Endothelial cell of umbilical vein (primary cell): ENCODE measurements around the gene C15orf62. TPM values are rescaled to one million over a fixed set of nuclear protein-coding genes. Genes with fewer than 3 reads are reported as not detected.

Experiments used
- BruUV-seq: library from RNA; stranded (reverse); fragments of 400-500 nt; replicated peaks from 2 replicates; lab custom pipeline; 2021; lab: Mats Ljungman, UMichigan
- CTCF ChIA-PET: fragments of 300-600, 350-600 bp; sonication (Branson Sonifier 250); formaldehyde crosslinking; loops from one replicate; lab custom pipeline; 2021; ENCODE audit warnings: antibody characterized with exemption, inconsistent platforms; lab: Charles Lee
- POLR2A ChIA-PET: fragments of 300-600, 350-600 bp; sonication (Branson Sonifier 250); formaldehyde crosslinking; loops from one replicate; lab custom pipeline; 2021; ENCODE audit warnings: antibody characterized with exemption, inconsistent platforms; lab: Charles Lee
- DNase-seq: peaks from one replicate; pipeline ENCODE4 v3.0.0-alpha.2; 2011; ENCODE audit warnings: low read depth, low spot score
- FAIRE-seq: peaks from 2 replicates; lab custom pipeline; 2011; peaks lifted over from hg19 to GRCh38; lab: Jason Lieb, UNC
- H2AFZ ChIP-seq: 2 replicates; pipeline ENCODE4 v1.6.0; 2012; ENCODE audit warnings: low read depth, low read length, control low read depth, inconsistent platforms
- H3K27ac ChIP-seq: 2 replicates; pipeline ENCODE4 v1.5.1; 2011; ENCODE audit warnings: low read depth, mild to moderate bottlenecking, control low read depth, low read length, moderate library complexity; ENCODE audit not compliant: insufficient read depth
- H3K27me3 ChIP-seq, 2 experiments: 2 replicates each; pipeline versions ENCODE4 v1.6.0 to v1.6.1; 2011; ENCODE audit warnings: low read length in 2 of 2, mixed read lengths in 1 of 2; ENCODE audit not compliant: control insufficient read depth in 2 of 2, insufficient read depth in 2 of 2
- H3K36me3 ChIP-seq, 2 experiments: 2 replicates in 1 of 2; 3 replicates in 1 of 2; pipeline ENCODE4 v1.5.1; 2011; ENCODE audit warnings: low read length in 2 of 2, mild to moderate bottlenecking in 1 of 2, moderate library complexity in 1 of 2; ENCODE audit not compliant: control insufficient read depth in 2 of 2, insufficient read depth in 2 of 2; ENCODE audit errors: extremely low read depth in 1 of 2
- H3K4me1 ChIP-seq: 3 replicates; pipeline ENCODE4 v1.5.1; 2011; ENCODE audit warnings: mild to moderate bottlenecking, low read length; ENCODE audit not compliant: control insufficient read depth, insufficient read depth; ENCODE audit errors: extremely low read depth
- H3K4me2 ChIP-seq: 2 replicates; pipeline ENCODE4 v1.6.1; 2011; ENCODE audit warnings: low read length, control low read depth, mixed read lengths; ENCODE audit not compliant: insufficient read depth
- H3K4me3 ChIP-seq, 3 experiments: fragments of 200-600 bp in 1 of 3; sonication (generic), shearing (Covaris generic) in 1 of 3; replicated peaks in 1 of 3; 2 replicates each; pipeline ENCODE4 v1.5.1; 2011 to 2016; ENCODE audit warnings: control low read depth in 3 of 3, low read length in 3 of 3, mild to moderate bottlenecking in 2 of 3, inconsistent platforms in 1 of 3, low read depth in 1 of 3, moderate library complexity in 1 of 3; ENCODE audit not compliant: insufficient read depth in 1 of 3
- H3K79me2 ChIP-seq: 2 replicates; pipeline ENCODE4 v1.6.0; 2012; ENCODE audit warnings: low read length, inconsistent platforms; ENCODE audit not compliant: control insufficient read depth, insufficient read depth
- H3K9ac ChIP-seq: replicated peaks from 2 replicates; pipeline ENCODE3; 2011; ENCODE audit warnings: low read length, control low read depth; ENCODE audit not compliant: insufficient read depth; ENCODE audit errors: extremely low read depth
- H3K9me1 ChIP-seq: replicated peaks from 3 replicates; pipeline ENCODE4 v1.6.0; 2011; ENCODE audit warnings: mild to moderate bottlenecking, low read length; ENCODE audit not compliant: control insufficient read depth, insufficient read depth; ENCODE audit errors: extremely low read depth
- H3K9me3 ChIP-seq: replicated peaks from 2 replicates; pipeline ENCODE4 v1.5.1; 2012; ENCODE audit warnings: low read length, inconsistent platforms; ENCODE audit not compliant: control insufficient read depth, insufficient read depth
- H4K20me1 ChIP-seq: replicated peaks from 2 replicates; pipeline ENCODE3; 2011; ENCODE audit warnings: mild to moderate bottlenecking, low read length; ENCODE audit not compliant: control insufficient read depth, insufficient read depth; ENCODE audit errors: extremely low read depth
- CTCF ChIP-seq, 2 donors: IDR thresholded peaks; 1 replicate in 1 of 2; 2 replicates in 1 of 2; pipeline ENCODE4 v1.5.1; 2011; ENCODE audit warnings: low read length in 2 of 2, mild to moderate bottlenecking in 2 of 2, moderate library complexity in 2 of 2, control low read depth in 1 of 2, inconsistent platforms in 1 of 2, low read depth in 1 of 2; ENCODE audit not compliant: insufficient read depth in 1 of 2; ENCODE audit errors: extremely low read depth in 1 of 2
- EZH2 ChIP-seq: IDR thresholded peaks from 2 replicates; pipeline ENCODE4 v1.6.1; 2012; ENCODE audit warnings: borderline replicate concordance, low read depth, mild to moderate bottlenecking, moderate library complexity, low read length, inconsistent platforms; ENCODE audit not compliant: severe bottlenecking
- FOS ChIP-seq: IDR thresholded peaks from 2 replicates; pipeline ENCODE4 v1.6.1; 2011; ENCODE audit warnings: mild to moderate bottlenecking, low read length, moderate library complexity, borderline replicate concordance; ENCODE audit not compliant: insufficient read depth
- MAX ChIP-seq: IDR thresholded peaks from 2 replicates; pipeline ENCODE4 v1.6.1; 2011; ENCODE audit not compliant: insufficient read depth, insufficient read length
- MYC ChIP-seq: IDR thresholded peaks from one replicate; pipeline ENCODE4 v1.6.1; 2011; ENCODE audit warnings: mild to moderate bottlenecking, low read depth, low read length
- POLR2A ChIP-seq: IDR thresholded peaks from 2 replicates; pipeline ENCODE4 v1.6.1; 2012; ENCODE audit warnings: low read depth, mild to moderate bottlenecking, control low read depth, low read length
- POLR2AphosphoS5 ChIP-seq: IDR thresholded peaks from 2 replicates; pipeline ENCODE4 v1.6.1; 2012; ENCODE audit warnings: low read depth, mild to moderate bottlenecking, control low read depth, low read length, moderate library complexity; ENCODE audit not compliant: insufficient read depth
- dilution Hi-C: fragments of 300-500 bp; cut with MboI; formaldehyde crosslinking; loops from one replicate; pipeline ENCODE4 v1.15.0; 2019; ENCODE audit warnings: low sequenced_read_pairs; ENCODE audit not compliant: extremely low pct_ligation_motif_present
- intact Hi-C: fragments of 100-400 bp; cut with micrococcal nuclease; formaldehyde crosslinking; loops from one replicate; pipeline ENCODE4 v1.10.0; 2022
- polyA plus RNA-seq, 4 experiments: library from polyadenylated mRNA; depleted of rRNA in 3 of 4; stranded (reverse) in 3 of 4; unstranded in 1 of 4; fragments of >200 nt; gene quantifications; 2 replicates each; pipeline versions ENCODE4 v1.2.1 to v1.2.3, GENCODE V29; 2011 to 2012; ENCODE audit warnings: missing spikeins in 1 of 4
- total RNA-seq: library from RNA; stranded (reverse); gene quantifications from 2 replicates; pipeline ENCODE4 v1.2.3, GENCODE V29; 2021

C15orf62 gene
- total and polyA plus RNA-seq, 2 donors (not counting 3 experiments of a cell fraction or from before 2014, with no cell fraction given) = 0.12 to 0.38 TPM

- Histone ChIP-seq H3K79me2 (no peaks in the 10 kb centered on the region), H3K27ac (no peak overlapping the region), H2AFZ (no peak overlapping the region), H4K20me1 (no peaks in the 10 kb centered on the region), H3K27me3 (no peaks in the 10 kb centered on the region), H3K36me3 (peaks cover 0 to 2% of the 10 kb centered on the region in 2 experiments), H3K4me1 (peaks cover 7% of the 10 kb centered on the region), H3K9me3 (no peaks in the 10 kb centered on the region), H3K9ac (no peak overlapping the region), H3K9me1 (no peaks in the 10 kb centered on the region), H3K4me2 (no peak overlapping the region), H3K4me3 (no peak overlapping the region)
- dilution Hi-C loops (no loop called here), intact Hi-C loops (no loop called here)
- DNase-seq (peak; percentile 62), FAIRE-seq (peak; percentile 40)
- BruUV-seq = no TSS peak
- TF ChIP-seq POLR2A (no peak), CTCF (IDR thresholded peaks at IDR 0.05; ENCODE audit: extremely low read depth in 1 of 2, insufficient read depth in 1 of 2, low read depth in 1 of 2, low read length in 2 of 2) (no peak), POLR2AphosphoS5 (no peak), MAX (no peak), EZH2 (no peak), MYC (no peak), FOS (no peak)
- CTCF ChIA-PET = interaction anchor here (0.9 to 1.3 kb wide), 4 partner anchors 10 to 214 kb away, joined by 3 read pairs; no protein-coding TSS in a partner anchor
- POLR2A ChIA-PET = interaction anchor here (0.5 kb wide), 1 partner anchor 132 kb away, joined by 3 read pairs; no protein-coding TSS in a partner anchor
These were observed 48.1 kb upstream of the C15orf62 start for GRCh38 chr15:40721701-40722100.
